Measurements from ENCODE around the gene MNAT1.

DNA sequence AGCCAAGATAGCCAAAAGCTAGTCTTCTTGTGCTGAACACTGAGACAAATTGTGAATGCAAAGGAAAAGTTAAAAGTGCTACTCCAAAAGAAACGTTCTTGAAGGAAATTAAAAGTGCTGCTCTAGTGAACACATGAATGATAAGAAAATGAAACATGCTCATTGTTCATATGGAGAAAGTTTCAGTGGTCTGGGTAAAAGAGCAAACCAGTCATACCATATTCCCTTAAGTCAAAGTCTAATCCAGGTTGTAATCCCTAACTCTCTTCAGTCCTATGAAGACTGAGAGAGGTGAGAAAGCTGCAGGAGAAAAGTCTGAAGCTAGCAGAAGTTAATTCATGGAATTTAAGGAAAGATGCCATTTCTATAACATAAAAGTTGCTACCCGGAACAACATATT lies 121.5 kb downstream of the MNAT1 start:
- TF ChIP-seq, protein P1, sequence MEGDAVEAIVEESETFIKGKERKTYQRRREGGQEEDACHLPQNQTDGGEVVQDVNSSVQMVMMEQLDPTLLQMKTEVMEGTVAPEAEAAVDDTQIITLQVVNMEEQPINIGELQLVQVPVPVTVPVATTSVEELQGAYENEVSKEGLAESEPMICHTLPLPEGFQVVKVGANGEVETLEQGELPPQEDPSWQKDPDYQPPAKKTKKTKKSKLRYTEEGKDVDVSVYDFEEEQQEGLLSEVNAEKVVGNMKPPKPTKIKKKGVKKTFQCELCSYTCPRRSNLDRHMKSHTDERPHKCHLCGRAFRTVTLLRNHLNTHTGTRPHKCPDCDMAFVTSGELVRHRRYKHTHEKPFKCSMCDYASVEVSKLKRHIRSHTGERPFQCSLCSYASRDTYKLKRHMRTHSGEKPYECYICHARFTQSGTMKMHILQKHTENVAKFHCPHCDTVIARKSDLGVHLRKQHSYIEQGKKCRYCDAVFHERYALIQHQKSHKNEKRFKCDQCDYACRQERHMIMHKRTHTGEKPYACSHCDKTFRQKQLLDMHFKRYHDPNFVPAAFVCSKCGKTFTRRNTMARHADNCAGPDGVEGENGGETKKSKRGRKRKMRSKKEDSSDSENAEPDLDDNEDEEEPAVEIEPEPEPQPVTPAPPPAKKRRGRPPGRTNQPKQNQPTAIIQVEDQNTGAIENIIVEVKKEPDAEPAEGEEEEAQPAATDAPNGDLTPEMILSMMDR (IDR thresholded peaks at IDR 0.05; ENCODE audit: low read depth, low read length, poor library complexity, severe bottlenecking) = no peak
- no peak for TF ChIP-seq EZH2phosphoT487 (IDR thresholded peaks at IDR 0.05; ENCODE audit: borderline replicate concordance, low read length)
